HUES48 (cell line): ENCODE measurements around the gene ARL16.
A peak's percentile ranks its signal among the peaks of the same experiment; 100 is the strongest.

Experiments
- H3K27ac ChIP-seq: one replicate; pipeline ENCODE4 v1.7.0; 2013; ENCODE audit warnings: low read depth, low read length, inconsistent platforms
- H3K27me3 ChIP-seq: 2 replicates; pipeline ENCODE4 v1.6.1; 2013; ENCODE audit warnings: mild to moderate bottlenecking, low read length; ENCODE audit not compliant: control insufficient read depth, insufficient read depth
- H3K36me3 ChIP-seq: 2 replicates; pipeline ENCODE4 v1.6.1; 2013; ENCODE audit warnings: low read length; ENCODE audit not compliant: control insufficient read depth, insufficient read depth
- H3K4me1 ChIP-seq: 2 replicates; pipeline ENCODE4 v1.6.1; 2013; ENCODE audit warnings: mild to moderate bottlenecking, low read length; ENCODE audit not compliant: control insufficient read depth, insufficient read depth
- H3K4me3 ChIP-seq: 2 replicates; pipeline ENCODE4 v1.5.1; 2013; ENCODE audit warnings: mild to moderate bottlenecking, low read depth, low read length
- H3K9ac ChIP-seq: 2 replicates; pipeline ENCODE4 v1.6.1; 2013; ENCODE audit warnings: mild to moderate bottlenecking, low read depth, low read length, moderate library complexity
- H3K9me3 ChIP-seq: 2 replicates; pipeline ENCODE4 v1.6.1; 2013; ENCODE audit warnings: low read length; ENCODE audit not compliant: control insufficient read depth, insufficient read depth

ARL16 gene

DNA sequence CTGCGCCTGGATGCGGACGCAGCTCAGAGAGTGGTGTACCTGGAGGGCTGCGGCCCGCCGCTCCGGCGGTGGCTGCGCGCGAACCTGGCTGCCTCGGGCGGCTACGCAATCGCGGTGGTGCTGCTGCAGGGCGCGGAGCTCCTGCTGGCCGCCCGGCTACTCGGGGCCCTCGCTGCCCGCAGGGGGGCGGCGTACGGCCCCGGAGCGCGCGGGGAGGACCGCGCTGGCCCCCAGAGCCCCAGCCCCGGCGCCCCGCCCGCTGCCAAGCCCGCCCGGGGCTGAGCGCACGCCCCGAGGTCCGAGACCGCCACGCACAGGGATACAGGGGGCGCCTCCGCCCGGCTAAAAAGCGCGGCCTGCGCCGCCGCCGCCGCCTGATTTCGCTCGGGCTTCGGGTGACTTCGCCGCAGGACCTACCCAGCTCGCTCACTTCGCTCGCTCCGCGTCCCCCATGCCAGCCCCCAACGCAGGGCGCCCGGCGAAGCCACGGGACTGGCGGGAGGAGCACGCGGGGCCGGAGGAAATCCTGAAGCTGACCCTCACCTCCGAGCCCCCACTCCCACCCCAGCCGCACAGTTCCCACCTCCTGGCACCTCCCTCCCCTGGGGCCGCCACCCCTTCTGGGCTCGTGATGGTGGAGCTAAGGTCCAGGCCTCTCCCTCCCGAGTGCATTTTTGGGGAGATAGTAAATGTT, 35.4 kb downstream of the ARL16 start:
- H3K27me3 ChIP-seq = peaks cover 27% of the 10 kb centered on the region
- peak overlapping the region; percentile 54 for H3K4me3 ChIP-seq
- H3K9ac ChIP-seq = no peak overlapping the region
- H3K9me3 ChIP-seq = no peaks in the 10 kb centered on the region
- H3K36me3 ChIP-seq = no peaks in the 10 kb centered on the region
- H3K27ac ChIP-seq = no peak overlapping the region
- H3K4me1 ChIP-seq = peaks cover 16% of the 10 kb centered on the region

DNA sequence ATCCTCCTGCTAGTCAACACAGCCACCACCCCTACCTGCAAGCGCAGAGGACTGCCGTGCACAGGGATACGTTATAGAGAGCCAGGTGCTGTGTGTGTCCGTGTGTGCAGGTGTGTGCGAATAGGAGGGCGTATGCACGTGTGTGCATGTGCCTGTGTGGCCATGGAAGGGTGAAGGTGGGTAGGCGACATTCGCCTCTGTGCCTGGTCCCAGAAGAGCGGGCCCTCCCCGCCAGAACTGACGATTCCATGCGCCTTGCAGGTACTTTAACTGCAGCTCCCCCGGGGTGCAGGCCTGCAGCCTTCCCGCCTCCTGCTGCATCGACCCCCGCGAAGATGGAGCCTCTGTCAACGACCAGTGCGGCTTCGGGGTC, 36.0 kb downstream of the ARL16 start:
- H3K36me3 ChIP-seq = no peaks in the 10 kb centered on the region
- H3K9me3 ChIP-seq = no peaks in the 10 kb centered on the region
- no peak overlapping the region for H3K9ac ChIP-seq
- no peak overlapping the region for H3K27ac ChIP-seq
- H3K4me3 ChIP-seq = peak overlapping the region; percentile 54
- H3K27me3 ChIP-seq = peaks cover 27% of the 10 kb centered on the region
- peaks cover 13% of the 10 kb centered on the region for H3K4me1 ChIP-seq

- H3K36me3 ChIP-seq = no peaks in the 10 kb centered on the region
- H3K9me3 ChIP-seq = no peaks in the 10 kb centered on the region
- H3K27ac ChIP-seq = no peak overlapping the region
- peaks cover 13% of the 10 kb centered on the region for H3K4me1 ChIP-seq
- H3K27me3 ChIP-seq = peaks cover 27% of the 10 kb centered on the region
- no peak overlapping the region for H3K9ac ChIP-seq
- H3K4me3 ChIP-seq = peak overlapping the region; percentile 54; the same call in 1 of the 2 replicates
Observed at GRCh38 chr17:81646869-81647600, 36.6 kb downstream of the ARL16 start.

GRCh38 chr17:81644976-81645952, 38.3 kb downstream of the ARL16 start:
- peaks cover 13% of the 10 kb centered on the region for H3K4me1 ChIP-seq
- H3K9me3 ChIP-seq = no peaks in the 10 kb centered on the region
- H3K4me3 ChIP-seq = no peak overlapping the region
- H3K36me3 ChIP-seq = no peaks in the 10 kb centered on the region
- peaks cover 27% of the 10 kb centered on the region for H3K27me3 ChIP-seq
- H3K27ac ChIP-seq = no peak overlapping the region
- H3K9ac ChIP-seq = no peak overlapping the region

DNA sequence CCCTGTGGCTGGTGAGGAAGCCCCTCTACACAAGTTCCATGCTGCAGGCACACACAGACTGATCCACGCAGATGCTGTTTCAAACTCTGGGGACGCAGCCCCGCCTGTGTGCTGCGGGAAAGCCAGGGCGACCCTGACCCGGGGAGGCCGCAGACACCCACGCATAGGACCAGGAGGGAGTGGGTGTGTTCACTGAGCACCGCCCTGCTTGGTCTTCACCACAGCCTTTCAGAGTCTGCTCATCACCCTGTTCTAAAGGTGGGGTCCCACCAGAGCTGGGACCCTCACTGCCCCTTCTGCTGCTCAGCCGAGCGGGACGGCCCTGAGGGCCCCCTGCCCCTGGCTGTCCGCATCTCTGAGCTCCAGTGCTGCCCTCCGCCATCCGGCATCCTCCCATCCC, 39.1 kb downstream of the ARL16 start:
- Histone ChIP-seq H3K9me3 (no peaks in the 10 kb centered on the region), H3K27me3 (peaks cover 24% of the 10 kb centered on the region)

DNA sequence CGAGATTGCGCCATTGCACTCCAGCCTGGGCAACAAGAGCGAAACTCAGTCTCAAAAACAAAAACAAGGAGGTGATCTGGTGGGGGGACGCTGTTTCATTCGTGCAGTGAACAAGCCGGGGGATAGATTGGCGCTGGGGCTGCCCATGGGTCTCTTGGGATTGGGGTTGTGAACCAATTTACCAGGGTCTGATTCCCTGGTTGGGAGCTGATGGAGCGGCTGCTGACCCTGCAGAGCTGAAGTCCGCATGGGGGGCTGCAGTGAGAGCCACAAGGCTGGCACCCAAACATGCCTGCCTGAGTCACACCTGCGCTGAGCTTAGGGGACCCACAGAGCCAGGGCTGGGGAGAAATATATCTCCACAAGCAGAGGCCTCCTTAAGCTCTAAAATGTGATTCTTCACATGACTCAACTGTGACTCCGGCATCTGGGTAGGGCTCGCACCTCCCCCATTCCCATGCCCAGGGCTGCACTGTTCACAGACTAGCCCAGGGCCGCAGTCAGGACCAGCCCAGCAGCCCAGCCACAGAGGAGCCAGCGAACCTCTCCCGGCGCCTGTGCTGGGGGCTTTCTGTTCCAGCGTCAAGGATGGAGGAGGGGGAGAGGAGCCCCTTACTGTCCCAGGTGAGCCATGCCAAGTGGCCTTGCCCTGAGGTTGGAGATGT, 41.6 kb downstream of the ARL16 start:
- Histone ChIP-seq H3K4me1 (peaks cover under 1% of the 10 kb centered on the region; the same call in 1 of the 2 replicates), H3K36me3 (no peaks in the 10 kb centered on the region), H3K4me3 (no peak overlapping the region), H3K27ac (no peak overlapping the region), H3K27me3 (peaks cover 3% of the 10 kb centered on the region), H3K9ac (no peak overlapping the region), H3K9me3 (no peaks in the 10 kb centered on the region)

More for the DNA sequence above, 39.1 kb downstream of the ARL16 start:
- Histone ChIP-seq H3K4me3 (no peak overlapping the region), H3K4me1 (peaks cover 13% of the 10 kb centered on the region), H3K36me3 (no peaks in the 10 kb centered on the region), H3K9ac (no peak overlapping the region), H3K27ac (no peak overlapping the region)

GRCh38 chr17:81640011-81640410, 43.6 kb downstream of the ARL16 start:
- Histone ChIP-seq H3K27ac (no peak overlapping the region), H3K36me3 (no peaks in the 10 kb centered on the region), H3K4me1 (peaks cover 4% of the 10 kb centered on the region; the same call in 1 of the 2 replicates), H3K9ac (no peak overlapping the region), H3K4me3 (no peak overlapping the region), H3K27me3 (no peaks in the 10 kb centered on the region), H3K9me3 (no peaks in the 10 kb centered on the region)

DNA sequence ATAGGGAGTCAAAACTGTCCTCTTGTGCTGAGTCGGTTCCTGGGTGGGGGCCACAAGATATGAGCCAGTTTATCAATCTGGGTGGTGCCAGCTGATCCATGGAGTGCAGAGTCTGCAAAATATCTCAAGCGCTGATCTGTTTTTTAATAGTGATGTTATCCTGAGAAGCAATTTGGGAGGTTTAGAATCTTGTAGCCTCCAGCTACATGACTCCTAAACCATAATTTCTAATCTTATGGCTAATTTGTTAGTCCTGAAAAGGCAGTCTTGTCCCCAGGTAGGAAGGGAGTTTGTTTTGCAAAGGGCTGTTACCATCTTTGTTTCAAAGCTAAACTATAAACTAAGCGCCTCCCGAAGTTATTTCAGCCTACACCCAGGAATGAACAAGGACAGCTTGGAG, 44.9 kb downstream of the ARL16 start:
- H3K27me3 ChIP-seq = no peaks in the 10 kb centered on the region
- no peaks in the 10 kb centered on the region for H3K36me3 ChIP-seq
- H3K9ac ChIP-seq = no peak overlapping the region

GRCh38 chr17:81636505-81637288, 46.9 kb downstream of the ARL16 start, which contains the start of the genes NPLOC4 and TSPAN10:
Gene NPLOC4 (minus strand): TSS chr17:81637112. CDS start chr17:81636930, 182 bp downstream.
Gene TSPAN10 (plus strand): TSS chr17:81637196. CDS start chr17:81642413, 5,217 bp downstream.
- Histone ChIP-seq H3K27me3 (no peaks in the 10 kb centered on the region), H3K9me3 (no peaks in the 10 kb centered on the region)

More for the DNA sequence above, 44.9 kb downstream of the ARL16 start:
- H3K4me1 ChIP-seq = peaks cover 4% of the 10 kb centered on the region; the same call in 1 of the 2 replicates
- no peak overlapping the region for H3K27ac ChIP-seq
- H3K4me3 ChIP-seq = no peak overlapping the region
- no peaks in the 10 kb centered on the region for H3K9me3 ChIP-seq

More at GRCh38 chr17:81636505-81637288, 46.9 kb downstream of the ARL16 start, which contains the start of the genes NPLOC4 and TSPAN10:
- H3K27ac ChIP-seq = peak within 1 kb of the TSS; percentile 89
- H3K4me1 ChIP-seq = peaks cover 4% of the 10 kb centered on the region; the same call in 1 of the 2 replicates
- H3K4me3 ChIP-seq = peak within 1 kb of the TSS; percentile 92
- peak within 1 kb of the TSS; percentile 88 for H3K9ac ChIP-seq
- H3K36me3 ChIP-seq = peaks cover under 1% of the 10 kb centered on the region; the same call in 1 of the 2 replicates
